GM21576 (cell line): Measurements from ENCODE around the gene CHMP1B.
"Not testable (repeated sequence)": the region's sequence is repeated elsewhere in the genome, so short reads cannot be mapped to it uniquely, and the experiment has no call there.

Source experiments
- ATAC-seq: cut with Tn5 transposase; IDR thresholded peaks from one replicate; pipeline ENCODE4 v1.9.1; 2021; ENCODE audit warnings: mild to moderate bottlenecking, moderate library complexity; ENCODE audit not compliant: unreplicated experiment

Gene CHMP1B

GRCh38 chr18:11839556-11839955 is 11.7 kb upstream of the CHMP1B start:
- ATAC-seq = no peak

GRCh38 chr18:11840493-11840892 is 10.7 kb upstream of the CHMP1B start:
- no peak for ATAC-seq

- ATAC-seq = no peak
Measured at GRCh38 chr18:11842562-11842961, 8.7 kb upstream of the CHMP1B start.

- ATAC-seq = no peak
Measured at GRCh38 chr18:11844436-11844835, 6.8 kb upstream of the CHMP1B start.

GRCh38 chr18:11845654-11846053 is 5.6 kb upstream of the CHMP1B start:
- ATAC-seq = no peak

GRCh38 chr18:11847811-11848210 is 3.4 kb upstream of the CHMP1B start:
- ATAC-seq = no peak

- no peak for ATAC-seq
Measured at GRCh38 chr18:11849279-11849678, 1.9 kb upstream of the CHMP1B start.

GRCh38 chr18:11849841-11850634 is 1.2 kb upstream of the CHMP1B start:
- ATAC-seq = no peak

- ATAC-seq = peak; percentile 28
Measured at GRCh38 chr18:11850821-11851145, 430 bp upstream of the CHMP1B start.

GRCh38 chr18:11851806-11852337 is 659 bp downstream of the CHMP1B start:
- no peak for ATAC-seq

GRCh38 chr18:11854554-11854953 is 3.3 kb downstream of the CHMP1B start:
- not testable (repeated sequence) for ATAC-seq

GRCh38 chr18:11857177-11857887 is 6.1 kb downstream of the CHMP1B start:
- no peak for ATAC-seq

GRCh38 chr18:11859282-11859830 is 8.1 kb downstream of the CHMP1B start:
- ATAC-seq = no peak

GRCh38 chr18:11859903-11860407 is 8.7 kb downstream of the CHMP1B start:
- no peak for ATAC-seq

- no peak for ATAC-seq
Measured at GRCh38 chr18:11860594-11861450, 9.6 kb downstream of the CHMP1B start.

- no peak for ATAC-seq
Measured at GRCh38 chr18:11861583-11862288, 10.5 kb downstream of the CHMP1B start.

GRCh38 chr18:11862468-11863137 is 11.4 kb downstream of the CHMP1B start:
- ATAC-seq = no peak

GRCh38 chr18:11864471-11864870 is 13.3 kb downstream of the CHMP1B start:
- no peak for ATAC-seq

- no peak for ATAC-seq
Measured at GRCh38 chr18:11865071-11865470, 13.9 kb downstream of the CHMP1B start.

GRCh38 chr18:11866329-11866728 is 15.1 kb downstream of the CHMP1B start:
- no peak for ATAC-seq
